NT2/D1 (cell line): ENCODE results near the gene CSNK2A3.

Experiments
- SUZ12 ChIP-seq: IDR thresholded peaks from 2 replicates; pipeline ENCODE4 v1.6.1; 2011; ENCODE audit not compliant: insufficient read length, insufficient read depth; ENCODE audit errors: extremely low read depth
- ZNF274 ChIP-seq: IDR thresholded peaks from 2 replicates; pipeline ENCODE4 v1.6.1; 2011; ENCODE audit warnings: mild to moderate bottlenecking, low read depth, low read length

DNA sequence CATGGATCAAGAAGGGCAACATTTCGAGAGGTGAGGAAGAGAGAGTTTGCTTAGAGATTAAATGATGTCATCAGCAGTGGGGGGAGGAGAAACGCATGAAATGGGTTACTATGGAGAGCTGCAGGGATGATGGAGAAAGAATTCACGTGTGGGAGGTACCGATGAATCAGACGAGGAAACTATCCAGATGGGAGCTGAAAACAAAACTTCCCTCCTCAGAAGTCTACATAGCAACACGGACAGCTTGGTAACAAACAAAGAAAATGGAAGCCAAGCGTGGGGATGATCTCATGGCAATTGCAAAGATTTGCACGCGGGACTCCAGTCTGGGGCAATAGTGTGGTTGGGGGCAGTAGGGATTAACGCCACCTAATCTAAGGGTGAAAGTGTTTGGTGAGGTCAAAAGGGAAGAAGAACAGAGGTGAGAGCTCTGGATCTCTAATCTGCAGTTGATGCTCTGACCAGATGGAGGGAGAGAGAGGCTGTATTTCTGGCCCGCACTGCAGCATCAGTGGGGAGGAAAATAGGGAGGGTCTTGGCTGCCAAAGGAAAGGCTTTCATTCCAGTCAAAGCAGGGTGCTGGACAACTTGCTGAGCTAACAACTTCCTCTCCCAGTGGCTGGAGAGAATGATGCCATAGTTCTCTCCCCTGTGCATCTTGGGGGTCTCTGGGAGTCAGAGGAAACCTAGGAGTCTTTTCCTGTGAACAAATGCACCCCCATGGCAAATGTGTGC lies 43.4 kb upstream of the CSNK2A3 start:
- TF ChIP-seq SUZ12 (no peak), ZNF274 (no peak)
